Measurements from ENCODE around the gene MCTP2. TPM values are rescaled to one million over a fixed set of nuclear protein-coding genes. Genes with fewer than 3 reads are reported as not detected.

MCTP2 gene
- total and polyA plus RNA-seq, 2 of the 13 experiments (the other 11 are each of a cell fraction or from before 2014, with no cell fraction given) = 5.1 to 8.6 TPM

GRCh38 chr15:94240480-94240879, 9.1 kb downstream of the MCTP2 start:
- Histone ChIP-seq H3K27ac (ENCODE audit: extremely low read length, insufficient read depth, low read length) (no peak overlapping the region), H3K9ac (ENCODE audit: insufficient read depth, low read depth, low read length) (no peak overlapping the region), H3K79me2 (ENCODE audit: insufficient read depth, low read length) (peaks cover 8% of the 10 kb centered on the region), H2AFZ (ENCODE audit: low read length) (no peak overlapping the region), H3K4me3 (replicated peaks in 1 of 3; ENCODE audit: insufficient read depth in 1 of 3, low read depth in 2 of 3, low read length in 3 of 3) (no peak overlapping the region), H3K4me1 (ENCODE audit: insufficient read depth, low read length) (no peaks in the 10 kb centered on the region), H4K20me1 (ENCODE audit: insufficient read depth, low read length) (no peaks in the 10 kb centered on the region), H3K27me3 (ENCODE audit: control insufficient read depth in 1 of 2, insufficient read depth in 2 of 2, low read length in 2 of 2) (no peaks in the 10 kb centered on the region), H3K36me3 (replicated peaks in 1 of 2; ENCODE audit: control insufficient read depth in 1 of 2, insufficient read depth in 2 of 2, low read length in 2 of 2) (no peaks in the 10 kb centered on the region), H3K4me2 (ENCODE audit: low read depth, low read length) (no peak overlapping the region), H3K9me3 (ENCODE audit: low read length) (peaks cover 4% of the 10 kb centered on the region; the same call in 1 of the 2 replicates)
- FAIRE-seq = no peak
- ChIA-PET POLR2A (no interaction called here), CTCF (ENCODE audit: low intra/inter-chr PET ratio, low total read pairs) (no interaction called here)
- no TSS peak for BruUV-seq (replicated peaks)
- intact Hi-C loops (cut with micrococcal nuclease; ENCODE audit: unreplicated experiment) = no loop called here
- no peak for ATAC-seq
- TF ChIP-seq SKI (IDR thresholded peaks at IDR 0.05; ENCODE audit: partially characterized antibody) (no peak), ZNF720 (CRISPR knock-in tag; IDR thresholded peaks at IDR 0.05) (no peak), MAFK (conservative IDR thresholded peaks at IDR 0.05 in 1 of 2, IDR thresholded peaks at IDR 0.05 in 1 of 2; ENCODE audit: low read length in 2 of 2) (no peak), CEBPZ (IDR thresholded peaks at IDR 0.05; ENCODE audit: low read length) (no peak), SRSF9 (IDR thresholded peaks at IDR 0.05; ENCODE audit: borderline replicate concordance, insufficient read depth, low read depth, low read length, poor library complexity, severe bottlenecking) (no peak), NFKBIZ (CRISPR knock-in tag; IDR thresholded peaks at IDR 0.05) (no peak), MAFF (IDR thresholded peaks at IDR 0.05; ENCODE audit: low read depth, low read length) (no peak), HIVEP1 (CRISPR knock-in tag; IDR thresholded peaks at IDR 0.05) (no peak)
- TF ChIP-seq, protein P1, sequence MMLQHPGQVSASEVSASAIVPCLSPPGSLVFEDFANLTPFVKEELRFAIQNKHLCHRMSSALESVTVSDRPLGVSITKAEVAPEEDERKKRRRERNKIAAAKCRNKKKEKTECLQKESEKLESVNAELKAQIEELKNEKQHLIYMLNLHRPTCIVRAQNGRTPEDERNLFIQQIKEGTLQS (CRISPR knock-in tag; IDR thresholded peaks at IDR 0.05) = no peak
- TF ChIP-seq, protein P2, sequence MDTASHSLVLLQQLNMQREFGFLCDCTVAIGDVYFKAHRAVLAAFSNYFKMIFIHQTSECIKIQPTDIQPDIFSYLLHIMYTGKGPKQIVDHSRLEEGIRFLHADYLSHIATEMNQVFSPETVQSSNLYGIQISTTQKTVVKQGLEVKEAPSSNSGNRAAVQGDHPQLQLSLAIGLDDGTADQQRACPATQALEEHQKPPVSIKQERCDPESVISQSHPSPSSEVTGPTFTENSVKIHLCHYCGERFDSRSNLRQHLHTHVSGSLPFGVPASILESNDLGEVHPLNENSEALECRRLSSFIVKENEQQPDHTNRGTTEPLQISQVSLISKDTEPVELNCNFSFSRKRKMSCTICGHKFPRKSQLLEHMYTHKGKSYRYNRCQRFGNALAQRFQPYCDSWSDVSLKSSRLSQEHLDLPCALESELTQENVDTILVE (CRISPR knock-in tag; IDR thresholded peaks at IDR 0.05) = no peak
- 37% methylated on average over 2 of the region's 2 CpGs for WGBS (ENCODE audit: low lambda C conversion rate)
- in situ Hi-C loops (cut with HindIII; ENCODE audit: extremely low pct_ligation_motif_present, low pct_unique_long_range_greater_than_20kb) = no loop called here
- no peak for DNase-seq (ENCODE audit: low spot score)

Data from HepG2 (cell line).